SK-N-MC (cell line): ENCODE results near the gene RPS3.

Experiments used
- EZH2 ChIP-seq: fragments of 200-600 bp; sonication (generic); IDR thresholded peaks from one replicate; pipeline ENCODE4 v1.6.1; 2017; ENCODE audit warnings: antibody characterized with exemption
- FOXP2 ChIP-seq: optimal IDR thresholded peaks from 2 replicates; pipeline ENCODE3; 2011; ENCODE audit warnings: mild to moderate bottlenecking, moderate library complexity; ENCODE audit not compliant: insufficient read depth; ENCODE audit errors: extremely low read length, control extremely low read depth
- POLR2AphosphoS5 ChIP-seq: IDR thresholded peaks from 2 replicates; pipeline ENCODE4 v1.6.1; 2012; ENCODE audit warnings: mild to moderate bottlenecking, low read depth, low read length, borderline replicate concordance

DNA sequence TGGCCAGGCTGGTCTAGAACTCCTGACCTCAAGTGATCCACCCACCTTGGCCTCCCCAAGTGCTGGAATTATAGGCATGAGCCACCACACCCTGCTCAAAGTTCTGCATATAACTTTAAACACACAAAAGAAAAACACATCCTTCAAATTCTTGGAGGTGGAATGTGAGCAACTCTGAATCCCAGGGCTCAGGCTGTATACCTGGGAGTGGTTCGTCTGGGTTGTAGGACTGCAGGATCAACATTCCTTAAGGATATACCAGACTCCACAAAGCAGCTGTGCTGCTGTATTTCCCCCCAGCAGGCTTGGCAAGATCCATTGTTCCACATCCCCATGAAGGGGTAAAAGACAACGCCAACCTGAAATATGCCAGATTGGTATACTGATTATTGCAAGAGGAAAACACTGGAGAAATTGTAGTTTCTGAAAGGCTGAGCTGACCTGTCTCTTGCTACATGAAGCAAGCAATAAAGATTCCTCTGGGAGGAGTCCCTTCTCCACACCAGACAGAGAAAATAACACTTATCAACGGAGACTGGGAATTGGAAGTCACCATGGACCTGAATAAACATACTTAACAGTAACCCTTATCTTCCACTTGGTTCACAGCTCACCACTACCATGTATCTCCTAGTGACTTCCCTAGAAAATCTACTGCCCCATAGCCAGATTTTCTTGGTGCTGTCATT lies 12.2 kb upstream of the RPS3 start:
- TF ChIP-seq POLR2AphosphoS5, result no peak
- no peak for TF ChIP-seq EZH2
- TF ChIP-seq FOXP2, result no peak
